ENCODE results near the gene MTA1.

DNA sequence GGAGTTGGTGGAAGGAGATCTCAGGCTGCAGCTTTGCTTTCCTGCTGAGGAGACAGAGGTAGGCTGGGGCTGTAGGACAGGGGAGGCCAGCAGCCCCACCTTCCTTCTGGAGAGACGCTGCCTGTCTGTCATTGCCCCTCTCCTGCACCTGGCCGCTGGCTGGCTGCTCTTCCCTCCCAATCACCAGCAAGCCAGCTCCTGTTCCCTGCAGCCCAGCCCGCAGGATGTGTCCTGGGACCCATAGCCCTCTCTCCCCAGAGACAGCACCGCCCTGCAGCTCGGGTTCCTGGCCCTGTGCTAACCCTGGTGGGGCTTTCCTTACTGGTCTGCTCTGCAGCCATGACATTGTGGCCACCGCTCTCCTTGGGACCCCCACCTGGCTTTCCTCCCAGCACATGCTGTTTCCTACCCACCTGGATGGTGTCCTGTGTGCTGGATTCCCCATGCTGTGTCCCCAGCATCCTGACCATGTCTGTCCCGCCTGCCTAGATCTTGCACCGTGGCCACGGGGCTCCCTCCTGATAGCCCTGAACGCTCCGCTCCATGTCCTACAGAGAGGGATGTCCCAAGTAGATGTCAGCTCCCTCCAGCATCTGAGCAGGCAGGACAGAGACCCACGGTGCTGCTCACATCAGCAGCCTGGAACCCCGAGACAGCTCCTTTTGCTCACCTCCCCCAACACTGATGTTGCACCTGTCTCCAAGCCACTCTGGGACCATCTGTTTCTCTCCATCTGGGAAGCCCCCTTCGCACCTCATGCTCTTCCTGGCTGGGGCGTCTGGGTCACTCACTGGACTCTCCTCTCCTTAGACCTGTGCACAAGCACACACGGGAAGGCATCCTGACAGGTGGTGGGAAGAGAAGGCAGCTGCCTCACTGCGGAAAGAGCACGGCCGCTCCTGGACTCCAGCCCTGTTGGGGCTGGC, 1.1 kb upstream of the MTA1 start:
- TF ChIP-seq POLR2AphosphoS5 (IDR thresholded peaks at IDR 0.05): no peak
- TF ChIP-seq, protein P1, sequence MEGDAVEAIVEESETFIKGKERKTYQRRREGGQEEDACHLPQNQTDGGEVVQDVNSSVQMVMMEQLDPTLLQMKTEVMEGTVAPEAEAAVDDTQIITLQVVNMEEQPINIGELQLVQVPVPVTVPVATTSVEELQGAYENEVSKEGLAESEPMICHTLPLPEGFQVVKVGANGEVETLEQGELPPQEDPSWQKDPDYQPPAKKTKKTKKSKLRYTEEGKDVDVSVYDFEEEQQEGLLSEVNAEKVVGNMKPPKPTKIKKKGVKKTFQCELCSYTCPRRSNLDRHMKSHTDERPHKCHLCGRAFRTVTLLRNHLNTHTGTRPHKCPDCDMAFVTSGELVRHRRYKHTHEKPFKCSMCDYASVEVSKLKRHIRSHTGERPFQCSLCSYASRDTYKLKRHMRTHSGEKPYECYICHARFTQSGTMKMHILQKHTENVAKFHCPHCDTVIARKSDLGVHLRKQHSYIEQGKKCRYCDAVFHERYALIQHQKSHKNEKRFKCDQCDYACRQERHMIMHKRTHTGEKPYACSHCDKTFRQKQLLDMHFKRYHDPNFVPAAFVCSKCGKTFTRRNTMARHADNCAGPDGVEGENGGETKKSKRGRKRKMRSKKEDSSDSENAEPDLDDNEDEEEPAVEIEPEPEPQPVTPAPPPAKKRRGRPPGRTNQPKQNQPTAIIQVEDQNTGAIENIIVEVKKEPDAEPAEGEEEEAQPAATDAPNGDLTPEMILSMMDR (IDR thresholded peaks at IDR 0.05): no peak

All from stomach (tissue), 4 donors.